Measurements from ENCODE around the gene GTF2IRD1. TPM values are rescaled to one million over a fixed set of nuclear protein-coding genes. Genes with fewer than 3 reads are reported as not detected.
A peak's percentile ranks its signal among the peaks of the same experiment; 100 is the strongest.

The GTF2IRD1 gene
- total RNA-seq, 1 experiment from 2014 or later, result 14.0 TPM

GRCh38 chr7:74587435-74588126 lies 133.9 kb downstream of the GTF2IRD1 start:
- peak; percentile 96 for DNase-seq (ENCODE audit: low read depth)

- DNase-seq (ENCODE audit: low read depth), result no peak
These were observed 137.1 kb downstream of the GTF2IRD1 start for GRCh38 chr7:74590813-74591212.

GRCh38 chr7:74598558-74598957 lies 144.9 kb downstream of the GTF2IRD1 start:
- peak; percentile 75 for DNase-seq (ENCODE audit: low read depth)

- DNase-seq (ENCODE audit: low read depth), result no peak
These were observed 145.5 kb downstream of the GTF2IRD1 start for GRCh38 chr7:74599244-74599643.

- DNase-seq (ENCODE audit: low read depth), result no peak
These were observed 150.8 kb downstream of the GTF2IRD1 start for GRCh38 chr7:74604326-74605020.

- no peak for DNase-seq (ENCODE audit: low read depth)
These were observed 152.6 kb downstream of the GTF2IRD1 start for GRCh38 chr7:74606101-74606908.

- no peak for DNase-seq (ENCODE audit: low read depth)
These were observed 153.3 kb downstream of the GTF2IRD1 start for GRCh38 chr7:74606909-74607510.

GRCh38 chr7:74612015-74612829 lies 158.5 kb downstream of the GTF2IRD1 start:
- peak; percentile 37 for DNase-seq (ENCODE audit: low read depth)

- DNase-seq (ENCODE audit: low read depth), result no peak
These were observed 162.5 kb downstream of the GTF2IRD1 start for GRCh38 chr7:74615933-74616780.

GRCh38 chr7:74617180-74617744 lies 163.6 kb downstream of the GTF2IRD1 start:
- DNase-seq (ENCODE audit: low read depth), result no peak

GRCh38 chr7:74619235-74619860 lies 165.6 kb downstream of the GTF2IRD1 start:
- no peak for DNase-seq (ENCODE audit: low read depth)

- DNase-seq (ENCODE audit: low read depth), result no peak
These were observed 168.6 kb downstream of the GTF2IRD1 start for GRCh38 chr7:74622228-74622749.

- DNase-seq (ENCODE audit: low read depth), result no peak
These were observed 169.4 kb downstream of the GTF2IRD1 start for GRCh38 chr7:74623135-74623534.

GRCh38 chr7:74625446-74625845 lies 171.7 kb downstream of the GTF2IRD1 start:
- peak; percentile 51 for DNase-seq (ENCODE audit: low read depth)

- DNase-seq (ENCODE audit: low read depth), result no peak
These were observed 174.1 kb downstream of the GTF2IRD1 start for GRCh38 chr7:74627661-74628411.

GRCh38 chr7:74632505-74632904 lies 178.8 kb downstream of the GTF2IRD1 start:
- no peak for DNase-seq (ENCODE audit: low read depth)

- DNase-seq (ENCODE audit: low read depth), result no peak
These were observed 179.8 kb downstream of the GTF2IRD1 start for GRCh38 chr7:74633451-74633921.

GRCh38 chr7:74637745-74638144 lies 184.0 kb downstream of the GTF2IRD1 start:
- DNase-seq (ENCODE audit: low read depth), result no peak

All from HT1080 (cell line).